A549 (cell line): ENCODE results near the gene SFTPB. TPM values are rescaled to one million over a fixed set of nuclear protein-coding genes. Genes with fewer than 3 reads are reported as not detected.
A peak's percentile ranks its signal among the peaks of the same experiment; 100 is the strongest.

ENCODE experiments used
- ATAC-seq, 2 experiments: fragments of 200-7000 bp in 1 of 2; fragments of >200 bp in 1 of 2; cut with Nextera tagmentation in 1 of 2; cut with Tn5 transposase in 1 of 2; 3 replicates each; pipeline versions ENCODE4 v1.8.0 to v1.9.1; 2018 to 2020; ENCODE audit warnings: mild to moderate bottlenecking in 1 of 2, moderate library complexity in 1 of 2
- CTCF ChIA-PET: fragments of 300-600 bp; sonication (Branson Sonifier 250); formaldehyde crosslinking; extraction: SDS; loops from one replicate; lab custom pipeline; 2021; ENCODE audit warnings: antibody characterized with exemption, inconsistent platforms; lab: Yijun Ruan, JAX
- POLR2A ChIA-PET: fragments of 350-600 bp; formaldehyde crosslinking; extraction: SDS; loops from one replicate; lab custom pipeline; 2021; ENCODE audit warnings: antibody characterized with exemption, inconsistent platforms; lab: Yijun Ruan, JAX
- DNase-seq, 2 experiments: peaks; one replicate each; pipeline versions ENCODE4 v3.0.0 to v3.0.0-alpha.2; 2011 to 2016; ENCODE audit warnings: low read depth in 1 of 2, low spot score in 1 of 2
- FAIRE-seq: peaks from 2 replicates; lab custom pipeline; 2011; peaks lifted over from hg19 to GRCh38; lab: Jason Lieb, UNC
- H3K27ac ChIP-seq, 2 experiments: fragments of >200 bp; sonication (Bioruptor Twin); formaldehyde crosslinking; 3 replicates each; pipeline ENCODE4 v1.5.1; 2016 to 2017
- H3K4me1 ChIP-seq: fragments of >200 bp; sonication (Bioruptor Twin); formaldehyde crosslinking; 3 replicates; pipeline ENCODE4 v1.6.1; 2016
- H3K4me2 ChIP-seq: fragments of >200 bp; sonication (Bioruptor Twin); formaldehyde crosslinking; 3 replicates; pipeline ENCODE4 v1.6.1; 2016
- H3K4me3 ChIP-seq: fragments of >200 bp; sonication (Bioruptor Twin); formaldehyde crosslinking; 3 replicates; pipeline ENCODE4 v1.5.1; 2016
- H3K9me3 ChIP-seq: fragments of >200 bp; sonication (Bioruptor Twin); formaldehyde crosslinking; 3 replicates; pipeline ENCODE4 v1.6.1; 2016
- BHLHE40 ChIP-seq: IDR thresholded peaks from 2 replicates; pipeline ENCODE4 v1.6.1; 2012; ENCODE audit warnings: low read depth, low read length, inconsistent platforms
- CHD2 ChIP-seq: fragments of 150-350 bp; IDR thresholded peaks from 2 replicates; pipeline ENCODE4 v1.6.1; 2014; ENCODE audit warnings: low read length; ENCODE audit not compliant: partially characterized antibody
- EHF ChIP-seq: fragments of 250-450 bp; sonication (Bioruptor Pico); IDR thresholded peaks from 2 replicates; pipeline ENCODE4 v1.5.0; 2020; ENCODE audit warnings: mild to moderate bottlenecking
- EP300 ChIP-seq, 2 experiments: fragments of >200 bp; sonication (Bioruptor Twin); formaldehyde crosslinking; IDR thresholded peaks; 2 replicates in 1 of 2; 3 replicates in 1 of 2; pipeline ENCODE4 v1.6.1; 2016 to 2017
- GATA3 ChIP-seq: IDR thresholded peaks from 2 replicates; pipeline ENCODE4 v1.6.1; 2012; ENCODE audit warnings: borderline replicate concordance
- HOXB13 ChIP-seq: fragments of 250-450 bp; sonication (Bioruptor Pico); IDR thresholded peaks from 2 replicates; pipeline ENCODE4 v1.5.0; 2020; ENCODE audit warnings: low read depth, mild to moderate bottlenecking, moderate library complexity
- HOXB5 ChIP-seq: fragments of 250-450 bp; sonication (Bioruptor Pico); IDR thresholded peaks from 2 replicates; pipeline ENCODE4 v1.5.0; 2020; ENCODE audit warnings: mild to moderate bottlenecking, moderate library complexity
- JUN ChIP-seq, 2 experiments: fragments of >200 bp; sonication (Bioruptor Twin); formaldehyde crosslinking; IDR thresholded peaks; 2 replicates in 1 of 2; 3 replicates in 1 of 2; pipeline ENCODE4 v1.6.1; 2016 to 2017
- MAZ ChIP-seq: fragments of 150-350 bp; IDR thresholded peaks from 2 replicates; pipeline ENCODE4 v1.6.1; 2014; ENCODE audit warnings: antibody characterized with exemption, low read depth, low read length, borderline replicate concordance
- NPAS2 ChIP-seq: fragments of 250-450 bp; sonication (Bioruptor Pico); IDR thresholded peaks from 2 replicates; pipeline ENCODE4 v1.8.0; 2022; ENCODE audit warnings: mild to moderate bottlenecking, moderate library complexity, borderline replicate concordance
- POLR2AphosphoS2 ChIP-seq: conservative IDR thresholded peaks from 2 replicates; pipeline ENCODE4 v1.6.1; 2012; ENCODE audit warnings: low read length, improper control_type of control experiment, inconsistent platforms
- RCOR1 ChIP-seq: fragments of 150-350 bp; IDR thresholded peaks from 2 replicates; pipeline ENCODE4 v1.6.1; 2014; ENCODE audit warnings: antibody characterized with exemption, low read length, low read depth
- SMC3 ChIP-seq: fragments of >200 bp; sonication (Bioruptor Twin); formaldehyde crosslinking; IDR thresholded peaks from 3 replicates; pipeline ENCODE4 v1.6.1; 2018; ENCODE audit warnings: inconsistent platforms
- TFCP2L1 ChIP-seq: fragments of 250-450 bp; sonication (Bioruptor Pico); IDR thresholded peaks from 2 replicates; pipeline ENCODE4 v1.5.0; 2021; ENCODE audit warnings: mild to moderate bottlenecking
- ZC3H11A ChIP-seq: fragments of 450-650 bp; IDR thresholded peaks from 2 replicates; pipeline ENCODE4 v1.6.1; 2014; ENCODE audit warnings: antibody characterized with exemption, mild to moderate bottlenecking
- WGBS: methylation state at CpG from one replicate; pipeline ENCODE4 v1.1.6; 2017; ENCODE audit errors: missing lambda C conversion rate; 5-methylcytosine and 5-hydroxymethylcytosine counted together
- polyA minus RNA-seq: library from RNA; depleted of rRNA, polyadenylated mRNA; stranded (reverse); fragments of >200 nt; gene quantifications from 2 replicates; pipeline ENCODE4 v1.2.3, GENCODE V29; 2011; rRNA and poly(A)+ RNA removed
- polyA plus RNA-seq, 4 experiments: library from polyadenylated mRNA; depleted of rRNA in 3 of 4; stranded (reverse); fragments of >200 nt; fragmentation: RNase III in 1 of 4; extraction: RNeasy Plus Mini Kit Qiagen cat#74134 plus additional on column Dnase treatment in 1 of 4; gene quantifications; 2 replicates in 3 of 4; 3 replicates in 1 of 4; pipeline ENCODE4 v1.2.3, GENCODE V29; 2011 to 2017
- TF ChIP-seq, protein P1 (sequence below): fragments of 150-350 bp; IDR thresholded peaks from 2 replicates; pipeline ENCODE4 v1.6.1; 2014; ENCODE audit warnings: low read depth, mild to moderate bottlenecking, low read length
- TF ChIP-seq, protein P2 (sequence below): IDR thresholded peaks from 2 replicates; pipeline ENCODE4 v1.6.1; 2012; ENCODE audit warnings: low read depth, borderline replicate concordance
- TF ChIP-seq, protein P3 (sequence below): IDR thresholded peaks from 2 replicates; pipeline ENCODE4 v1.6.1; 2012

SFTPB gene
- polyA plus RNA-seq (2011; rRNA removed), result not detected in 2 replicates
- 0.01 TPM in 1 of 2 replicates, not detected in the other for polyA plus RNA-seq (2012; cell fraction: cytosol; rRNA removed)
- polyA plus RNA-seq (2012; cell fraction: nucleus; rRNA removed), result not detected in 2 replicates
- 0.08 TPM in 1 of 3 replicates, not detected in the others for polyA plus RNA-seq (2017; fragmentation: RNase III; extraction: RNeasy Plus Mini Kit Qiagen cat#74134 plus additional on column Dnase treatment)
- not detected in 2 replicates for polyA minus RNA-seq

DNA sequence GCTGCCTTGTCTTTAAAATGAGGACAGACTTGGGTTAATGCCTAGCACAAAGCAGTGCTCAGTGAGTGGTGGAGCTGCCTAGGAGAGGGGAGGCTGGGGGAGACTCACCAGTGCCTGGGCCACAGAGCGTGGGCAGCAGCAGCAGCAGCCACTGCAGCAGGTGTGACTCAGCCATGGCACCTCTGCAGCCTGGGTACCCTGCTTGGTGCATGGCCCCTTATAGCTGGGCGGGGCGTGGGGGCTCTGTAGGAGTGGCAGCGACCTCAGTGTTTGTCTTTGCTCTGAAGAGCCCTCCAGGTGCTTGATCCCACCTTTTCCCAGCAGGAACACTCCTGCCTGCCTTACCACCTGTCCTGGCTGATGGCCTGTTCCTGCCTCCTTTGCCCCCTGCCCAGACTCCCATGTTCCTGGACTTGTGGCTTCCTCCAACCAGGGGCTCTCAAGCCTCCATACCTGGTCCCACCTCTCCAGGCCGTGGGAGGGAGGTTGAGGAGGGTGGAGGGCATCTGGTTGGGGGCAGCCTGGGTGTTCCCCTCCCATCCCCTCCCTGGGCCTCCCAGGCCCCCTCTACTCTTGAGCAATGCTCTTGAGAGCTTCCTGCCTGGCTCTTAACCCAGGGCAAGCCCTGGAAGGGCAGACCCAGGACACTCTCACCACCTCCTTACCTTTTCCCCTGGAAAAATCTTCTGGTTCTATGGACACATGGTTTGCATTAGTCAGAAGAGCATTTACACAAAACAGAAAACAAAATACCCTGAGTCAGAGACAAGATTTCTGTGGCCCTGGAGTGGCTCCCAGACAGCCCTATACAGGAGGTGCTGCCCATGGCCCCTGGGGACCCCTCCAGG, at the start of gene SFTPB:
SFTPB (minus strand) TSS at position 191 of the 848 bp plus-strand sequence; CDS start at position 175, 16 bp downstream.
- TF ChIP-seq, protein P1, sequence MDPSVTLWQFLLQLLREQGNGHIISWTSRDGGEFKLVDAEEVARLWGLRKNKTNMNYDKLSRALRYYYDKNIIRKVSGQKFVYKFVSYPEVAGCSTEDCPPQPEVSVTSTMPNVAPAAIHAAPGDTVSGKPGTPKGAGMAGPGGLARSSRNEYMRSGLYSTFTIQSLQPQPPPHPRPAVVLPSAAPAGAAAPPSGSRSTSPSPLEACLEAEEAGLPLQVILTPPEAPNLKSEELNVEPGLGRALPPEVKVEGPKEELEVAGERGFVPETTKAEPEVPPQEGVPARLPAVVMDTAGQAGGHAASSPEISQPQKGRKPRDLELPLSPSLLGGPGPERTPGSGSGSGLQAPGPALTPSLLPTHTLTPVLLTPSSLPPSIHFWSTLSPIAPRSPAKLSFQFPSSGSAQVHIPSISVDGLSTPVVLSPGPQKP, result no peak
- no peak for TF ChIP-seq HOXB5 (CRISPR knock-in tag)
- TF ChIP-seq, protein P2, sequence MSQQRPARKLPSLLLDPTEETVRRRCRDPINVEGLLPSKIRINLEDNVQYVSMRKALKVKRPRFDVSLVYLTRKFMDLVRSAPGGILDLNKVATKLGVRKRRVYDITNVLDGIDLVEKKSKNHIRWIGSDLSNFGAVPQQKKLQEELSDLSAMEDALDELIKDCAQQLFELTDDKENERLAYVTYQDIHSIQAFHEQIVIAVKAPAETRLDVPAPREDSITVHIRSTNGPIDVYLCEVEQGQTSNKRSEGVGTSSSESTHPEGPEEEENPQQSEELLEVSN, result no peak
- TF ChIP-seq EHF, result no peak
- TF ChIP-seq GATA3, result no peak
- no peak for TF ChIP-seq RCOR1
- TF ChIP-seq SMC3, result no peak
- no peak for TF ChIP-seq TFCP2L1 (CRISPR knock-in tag)
- no peak for TF ChIP-seq ZC3H11A
- no peak for TF ChIP-seq BHLHE40
- TF ChIP-seq, protein P3, sequence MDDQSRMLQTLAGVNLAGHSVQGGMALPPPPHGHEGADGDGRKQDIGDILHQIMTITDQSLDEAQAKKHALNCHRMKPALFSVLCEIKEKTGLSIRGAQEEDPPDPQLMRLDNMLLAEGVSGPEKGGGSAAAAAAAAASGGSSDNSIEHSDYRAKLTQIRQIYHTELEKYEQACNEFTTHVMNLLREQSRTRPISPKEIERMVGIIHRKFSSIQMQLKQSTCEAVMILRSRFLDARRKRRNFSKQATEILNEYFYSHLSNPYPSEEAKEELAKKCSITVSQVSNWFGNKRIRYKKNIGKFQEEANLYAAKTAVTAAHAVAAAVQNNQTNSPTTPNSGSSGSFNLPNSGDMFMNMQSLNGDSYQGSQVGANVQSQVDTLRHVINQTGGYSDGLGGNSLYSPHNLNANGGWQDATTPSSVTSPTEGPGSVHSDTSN, result no peak
- Histone ChIP-seq H3K9me3 (no peaks in the 10 kb centered on the region), H3K4me3 (no peak within 1 kb of the TSS), H3K27ac (peak within 1 kb of the TSS in 1 of 2 experiments; percentile 50; a peak in 3 of 6 replicates), H3K4me1 (peaks cover under 1% of the 10 kb centered on the region; the same call in 2 of the 3 replicates), H3K4me2 (no peak within 1 kb of the TSS)
- no peak; a peak in 1 of 6 replicates for ATAC-seq
- FAIRE-seq, result no peak
- no peak for DNase-seq
- 66% methylated on average over 5 of the region's 5 CpGs for WGBS
- ChIA-PET POLR2A (no interaction called here), CTCF (interaction anchor here (0.5 to 7.8 kb wide), 10 partner anchors 8 to 159 kb away, joined by 3 to 59 read pairs (median 5); no protein-coding TSS in a partner anchor)

DNA sequence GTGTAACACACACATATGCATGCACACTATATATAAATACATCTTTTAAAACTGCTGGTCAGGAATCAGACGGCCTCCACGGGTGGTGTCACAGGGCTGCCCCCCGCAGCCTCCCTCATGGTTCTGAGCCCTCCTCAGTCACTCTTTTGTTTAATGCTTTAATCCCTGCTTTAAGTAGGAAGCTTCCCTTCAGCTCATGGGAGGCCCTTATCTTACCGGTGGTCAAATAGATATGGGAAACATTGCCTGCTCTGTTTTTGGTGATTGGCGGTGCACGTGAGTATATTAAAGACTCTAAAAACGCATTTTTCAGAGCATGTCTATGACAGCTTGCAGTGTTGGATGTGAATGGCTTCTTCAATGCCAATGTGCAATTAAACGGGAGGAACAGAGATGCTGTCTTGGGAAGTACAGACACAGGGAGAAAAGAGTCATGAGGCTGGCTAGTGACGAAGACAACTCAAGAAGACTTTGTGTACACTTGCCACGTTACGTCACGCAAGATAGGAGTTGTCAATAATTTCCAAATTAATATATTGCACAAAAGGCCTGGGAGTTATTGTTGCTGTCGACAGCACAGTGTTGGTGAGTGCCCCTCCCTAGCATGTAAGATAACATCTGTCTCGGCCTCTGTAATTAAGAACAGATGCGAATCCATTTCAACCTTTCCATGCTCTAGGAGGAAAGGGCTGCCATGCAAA, 49.5 kb upstream of the SFTPB start:
- Histone ChIP-seq H3K27ac (no peak overlapping the region; a peak in 1 of 6 replicates), H3K9me3 (no peaks in the 10 kb centered on the region), H3K4me1 (peaks cover 12% of the 10 kb centered on the region; the same call in 2 of the 3 replicates), H3K4me2 (no peak overlapping the region), H3K4me3 (no peak overlapping the region)
- ChIA-PET POLR2A (interaction anchor here (0.6 kb wide), 1 partner anchor 21 kb away, joined by 4 read pairs; no protein-coding TSS in a partner anchor), CTCF (interaction anchor here (0.6 to 16.3 kb wide), 11 partner anchors 11 to 362 kb away, joined by 3 to 170 read pairs (median 8); no protein-coding TSS in a partner anchor)
- no peak for ATAC-seq
- 84% methylated on average over 15 of the region's 15 CpGs for WGBS
- TF ChIP-seq MAZ (no peak), HOXB13 (CRISPR knock-in tag) (no peak), CHD2 (no peak)
- TF ChIP-seq, all 56 proteins: peak for 0
- FAIRE-seq (no peak), DNase-seq (no peak)

DNA sequence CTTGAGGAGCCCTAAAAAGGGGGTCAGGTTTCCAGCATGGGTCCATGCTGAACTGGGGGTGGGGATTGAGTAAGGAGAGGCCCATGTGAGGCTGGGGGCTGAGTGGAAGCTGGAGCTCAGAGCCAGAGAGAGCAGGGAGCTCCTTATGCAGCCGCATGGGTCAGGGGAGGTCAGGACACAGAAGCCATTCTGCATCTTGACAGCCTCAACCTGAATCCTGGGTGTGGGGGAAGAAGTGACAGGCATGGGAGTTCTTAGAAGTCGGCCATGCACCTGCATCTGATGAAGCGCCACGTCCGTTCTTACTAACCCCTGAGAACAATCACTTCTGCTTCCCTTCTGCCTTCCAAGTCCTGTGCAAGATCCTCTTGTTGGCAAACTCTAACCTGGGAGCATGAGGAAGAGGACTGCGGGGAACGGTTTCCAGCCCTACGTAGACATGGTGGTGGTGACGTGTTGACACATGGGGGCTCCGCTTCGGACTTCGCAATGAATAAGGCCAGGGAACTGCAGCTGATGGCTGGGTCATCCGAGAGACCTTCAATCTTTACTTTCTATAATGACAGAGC, 48.4 kb upstream of the SFTPB start:
- Histone ChIP-seq H3K4me3 (no peak overlapping the region), H3K4me2 (no peak overlapping the region), H3K27ac (no peak overlapping the region; a peak in 1 of 6 replicates), H3K9me3 (no peaks in the 10 kb centered on the region), H3K4me1 (peaks cover 12% of the 10 kb centered on the region; the same call in 2 of the 3 replicates)
- ATAC-seq (no peak), DNase-seq (no peak), FAIRE-seq (no peak)
- CTCF ChIA-PET, result interaction anchor here (1.0 to 16.3 kb wide), 8 partner anchors 10 to 99 kb away, joined by 3 to 241 read pairs (median 53); no protein-coding TSS in a partner anchor
- WGBS, result 90% methylated on average over 13 of the region's 13 CpGs
- no peak for TF ChIP-seq NPAS2 (CRISPR knock-in tag)
- no peak for TF ChIP-seq MAZ
- TF ChIP-seq SMC3, result no peak
- no peak for TF ChIP-seq POLR2AphosphoS2
- no peak for TF ChIP-seq EP300 (IDR thresholded peaks at IDR 0.05)
- no peak for TF ChIP-seq JUN (IDR thresholded peaks at IDR 0.05)
- POLR2A ChIA-PET, result no interaction called here
